Measurements from ENCODE around the gene RAB40C.

Gene RAB40C

GRCh38 chr16:632486-633335, 42.8 kb downstream of the RAB40C start:
- no peak for DNase-seq (ENCODE audit: low read depth)

DNA sequence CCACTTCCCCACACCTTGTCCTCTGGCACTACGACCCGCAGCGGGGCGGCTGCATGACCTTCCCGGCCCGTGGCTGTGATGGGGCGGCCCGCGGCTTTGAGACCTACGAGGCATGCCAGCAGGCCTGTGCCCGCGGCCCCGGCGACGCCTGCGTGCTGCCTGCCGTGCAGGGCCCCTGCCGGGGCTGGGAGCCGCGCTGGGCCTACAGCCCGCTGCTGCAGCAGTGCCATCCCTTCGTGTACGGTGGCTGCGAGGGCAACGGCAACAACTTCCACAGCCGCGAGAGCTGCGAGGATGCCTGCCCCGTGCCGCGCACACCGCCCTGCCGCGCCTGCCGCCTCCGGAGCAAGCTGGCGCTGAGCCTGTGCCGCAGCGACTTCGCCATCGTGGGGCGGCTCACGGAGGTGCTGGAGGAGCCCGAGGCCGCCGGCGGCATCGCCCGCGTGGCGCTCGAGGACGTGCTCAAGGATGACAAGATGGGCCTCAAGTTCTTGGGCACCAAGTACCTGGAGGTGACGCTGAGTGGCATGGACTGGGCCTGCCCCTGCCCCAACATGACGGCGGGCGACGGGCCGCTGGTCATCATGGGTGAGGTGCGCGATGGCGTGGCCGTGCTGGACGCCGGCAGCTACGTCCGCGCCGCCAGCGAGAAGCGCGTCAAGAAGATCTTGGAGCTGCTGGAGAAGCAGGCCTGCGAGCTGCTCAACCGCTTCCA, 43.6 kb downstream of the RAB40C start:
- no peak for DNase-seq (ENCODE audit: low read depth)

DNA sequence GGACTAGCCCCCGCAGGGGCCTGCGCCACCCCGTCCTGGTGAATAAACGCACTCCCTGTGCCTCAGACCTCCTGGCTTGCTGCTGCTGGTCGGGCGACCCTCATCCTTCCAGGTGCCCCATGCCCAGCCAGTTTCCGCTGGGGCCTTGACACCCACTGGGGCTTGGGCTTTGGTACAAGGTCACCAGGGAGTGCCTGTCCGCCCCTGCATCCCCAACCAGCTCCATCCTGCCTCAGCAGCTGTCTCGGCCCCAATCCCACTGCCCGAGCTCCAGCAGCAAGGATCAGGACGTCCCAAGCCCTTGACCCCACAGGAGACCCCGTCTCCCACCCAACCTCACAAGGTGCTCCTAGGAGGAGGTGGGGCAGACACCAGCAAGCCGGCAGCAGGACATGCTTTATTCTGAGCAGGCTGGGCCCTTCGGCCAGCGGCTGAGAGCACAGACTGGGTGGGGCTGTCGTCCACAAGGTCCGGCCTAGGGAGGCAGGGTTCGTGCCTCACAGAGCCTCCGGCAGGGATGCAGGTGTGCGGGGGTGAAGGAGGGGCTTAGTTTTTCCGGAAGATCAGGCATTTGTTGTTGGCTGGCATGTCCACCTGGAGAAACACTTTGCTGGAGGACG, 44.3 kb downstream of the RAB40C start:
- DNase-seq (ENCODE audit: low read depth) = no peak

GRCh38 chr16:634996-635395, 45.1 kb downstream of the RAB40C start:
- no peak for DNase-seq (ENCODE audit: low read depth)

GRCh38 chr16:635573-636205, 45.8 kb downstream of the RAB40C start:
- DNase-seq (ENCODE audit: low read depth) = no peak

- DNase-seq (ENCODE audit: low read depth) = peak; percentile 92
Measured at GRCh38 chr16:636206-637080, 46.6 kb downstream of the RAB40C start, which contains the start of gene METTL26. Gene METTL26 (minus strand): TSS chr16:636305. CDS start chr16:636290, 15 bp downstream.

GRCh38 chr16:637081-638018, 47.5 kb downstream of the RAB40C start:
- DNase-seq (ENCODE audit: low read depth) = peak; percentile 88

- DNase-seq (ENCODE audit: low read depth) = no peak
Measured at GRCh38 chr16:638034-638543, 48.2 kb downstream of the RAB40C start.

- no peak for DNase-seq (ENCODE audit: low read depth)
Measured at GRCh38 chr16:638836-639235, 49.0 kb downstream of the RAB40C start.

- DNase-seq (ENCODE audit: low read depth) = no peak
Measured at GRCh38 chr16:640614-641013, 50.7 kb downstream of the RAB40C start.

DNA sequence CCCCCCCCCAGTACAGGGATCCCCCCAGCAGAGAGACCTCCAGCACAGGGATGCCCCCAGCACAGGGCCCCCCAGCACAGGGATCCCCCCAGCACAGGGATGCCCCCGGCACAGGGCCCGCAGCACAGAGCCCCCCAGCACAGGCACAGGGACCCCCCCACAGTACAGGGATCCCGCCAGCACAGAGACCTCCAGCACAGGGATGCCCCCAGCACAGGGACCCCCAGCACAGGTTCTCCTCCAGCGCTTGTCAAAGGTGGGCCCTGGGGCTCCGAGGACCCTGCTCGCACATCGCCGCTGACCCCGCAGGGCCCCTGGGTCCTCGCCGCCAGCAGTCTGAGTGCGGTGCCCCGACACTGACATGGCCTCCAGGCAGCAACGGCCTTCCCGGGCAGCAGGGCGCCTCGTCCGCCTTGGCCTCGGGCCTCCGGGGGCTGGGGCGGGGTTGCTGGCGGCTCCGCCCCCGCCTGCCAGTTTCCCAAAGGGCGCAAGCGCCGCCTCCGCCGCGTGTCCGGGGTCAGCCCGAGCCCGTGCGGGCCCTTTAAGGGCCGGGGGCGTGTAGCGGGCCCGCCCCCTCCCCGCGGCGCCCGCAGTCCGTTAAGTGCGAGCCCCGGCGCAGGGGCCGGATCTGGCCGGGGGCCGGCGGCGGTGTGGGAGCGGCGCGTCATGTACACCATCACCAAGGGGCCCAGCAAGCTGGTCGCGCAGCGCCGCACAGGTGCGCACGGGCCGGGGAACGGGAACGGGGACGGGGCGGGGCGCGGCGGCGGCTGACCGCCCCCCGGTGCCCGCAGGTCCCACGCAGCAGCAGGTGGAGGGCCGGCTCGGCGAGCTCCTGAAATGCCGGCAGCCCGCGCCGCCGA, 51.7 kb downstream of the RAB40C start, which contains the start of gene MCRIP2:
Gene MCRIP2, plus strand, starts transcription at position 503 of the 863 bp plus-strand sequence. Its CDS starts 164 bp downstream, at position 667.
- DNase-seq (ENCODE audit: low read depth) = peak; percentile 74

- peak; percentile 15 for DNase-seq (ENCODE audit: low read depth)
Measured at GRCh38 chr16:642189-643049, 52.6 kb downstream of the RAB40C start.

- DNase-seq (ENCODE audit: low read depth) = no peak
Measured at GRCh38 chr16:643050-643368, 53.1 kb downstream of the RAB40C start.

- no peak for DNase-seq (ENCODE audit: low read depth)
Measured at GRCh38 chr16:644556-644955, 54.7 kb downstream of the RAB40C start.

DNA sequence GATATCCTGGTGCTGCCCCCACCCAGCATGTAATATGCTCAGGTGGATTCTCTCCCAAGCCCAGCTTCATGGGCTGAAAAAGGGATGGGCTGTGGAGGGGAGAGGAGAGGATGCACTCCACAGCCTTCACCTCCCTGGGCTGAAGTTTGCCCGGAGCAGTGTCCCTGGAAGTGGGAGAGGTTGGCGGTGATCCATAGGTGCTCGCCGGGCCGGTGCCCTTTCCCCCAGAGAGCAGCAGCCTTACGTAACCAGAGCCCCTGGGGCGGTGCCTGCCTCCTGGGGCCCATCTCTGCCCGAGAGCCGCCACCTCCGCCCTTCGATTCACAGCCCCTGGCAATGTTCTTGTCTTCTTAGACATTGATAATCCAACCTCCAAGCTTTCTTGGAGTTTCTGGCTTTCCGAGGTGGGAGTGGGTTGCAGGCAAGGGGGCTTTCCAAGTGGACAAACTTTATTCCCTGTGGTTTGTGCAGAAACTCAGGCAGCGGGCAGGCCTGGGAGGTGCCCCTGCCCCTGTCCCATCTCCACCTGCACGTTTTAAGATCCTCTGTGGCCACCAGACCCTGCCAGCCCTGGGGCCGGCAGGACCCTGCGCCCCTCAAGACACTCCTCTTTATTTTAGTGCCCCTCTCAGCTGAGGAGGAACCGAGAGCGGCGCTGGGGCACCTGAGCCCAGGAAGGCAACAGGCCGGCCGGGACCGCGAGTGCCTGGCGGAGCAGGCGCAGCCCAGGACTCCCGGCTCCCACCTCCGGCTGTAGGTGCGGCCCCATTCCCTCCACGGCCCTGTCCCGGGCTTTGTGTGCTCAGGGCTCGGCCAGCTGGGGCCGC, 56.2 kb downstream of the RAB40C start:
- no peak for DNase-seq (ENCODE audit: low read depth)

DNA sequence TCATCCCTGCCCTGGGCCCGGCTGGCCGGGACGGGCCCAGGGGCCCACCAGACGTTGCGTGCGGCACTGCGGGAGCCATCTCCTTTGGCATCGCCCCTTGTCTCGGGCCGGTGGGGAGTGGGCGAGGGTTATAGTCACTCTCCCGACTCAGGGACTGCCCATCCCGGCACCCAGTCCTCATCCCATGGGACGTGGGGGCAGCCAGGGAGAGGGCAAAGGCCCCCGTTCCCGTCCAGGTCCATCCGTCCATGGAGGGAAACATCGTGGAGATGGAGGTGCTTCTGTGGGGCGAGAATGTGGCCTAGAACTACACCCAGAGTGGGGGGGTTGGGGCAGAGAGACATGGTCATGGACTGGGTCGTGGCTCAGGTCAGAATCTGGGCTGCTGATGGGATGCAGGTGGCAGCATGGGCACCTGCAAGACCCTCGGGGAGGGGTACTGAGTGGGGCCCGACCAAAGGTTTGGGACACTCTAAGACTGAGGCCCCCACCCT, 56.9 kb downstream of the RAB40C start:
- DNase-seq (ENCODE audit: low read depth) = no peak
